Heart right ventricle (tissue), 16 donors: ENCODE results near the gene INHBA. TPM values are rescaled to one million over a fixed set of nuclear protein-coding genes. Genes with fewer than 3 reads are reported as not detected.

Experiments
- ATAC-seq, 8 donors: fragments of 200-7000 bp; cut with Tn5 transposase; one replicate each; pipeline ENCODE4 v1.9.1; 2020; ENCODE audit warnings: mild to moderate bottlenecking in 8 of 8, moderate library complexity in 8 of 8, moderate number of reproducible peaks in 1 of 8
- DNase-seq, 2 donors: peaks; one replicate each; pipeline ENCODE4 v3.0.0-alpha.2; 2020
- H3K27ac ChIP-seq, 10 donors: fragments of 200-600 bp; sonication (generic) in 2 of 10; one replicate each; pipeline versions ENCODE4 v1.5.0 to v1.8.0; 2020 to 2022; ENCODE audit warnings: mild to moderate bottlenecking in 3 of 10
- H3K27me3 ChIP-seq, 7 donors: fragments of 200-600 bp; one replicate each; pipeline ENCODE4 v1.8.0; 2021 to 2022; ENCODE audit warnings: mild to moderate bottlenecking in 2 of 7
- H3K36me3 ChIP-seq, 9 donors: fragments of 200-600 bp; sonication (generic) in 1 of 9; one replicate each; pipeline versions ENCODE4 v1.5.0 to v1.8.0; 2020 to 2022; ENCODE audit warnings: mild to moderate bottlenecking in 2 of 9
- H3K4me1 ChIP-seq, 9 donors: fragments of 200-600 bp; sonication (generic) in 1 of 9; one replicate each; pipeline versions ENCODE4 v1.5.0 to v1.8.0; 2020 to 2022; ENCODE audit warnings: mild to moderate bottlenecking in 4 of 9
- H3K4me3 ChIP-seq, 10 donors: fragments of 200-600 bp; sonication (generic) in 2 of 10; one replicate each; pipeline versions ENCODE4 v1.5.0 to v1.8.0; 2020 to 2022; ENCODE audit warnings: mild to moderate bottlenecking in 7 of 10, moderate library complexity in 2 of 10
- H3K9me3 ChIP-seq, 11 donors: fragments of 200-600 bp in 10 of 11; sonication (generic) in 2 of 11; one replicate each; pipeline versions ENCODE4 v1.5.0 to v1.8.0; 2013 to 2022; ENCODE audit warnings: mild to moderate bottlenecking in 2 of 11, control low read depth in 1 of 11, moderate library complexity in 1 of 11
- WGBS, 2 donors: extraction: QIAGEN DNeasy Blood & Tissue Kit; methylation state at CpG; one replicate each; pipeline ENCODE4 v1.1.7; 2013; ENCODE audit warnings: inconsistent platforms in 1 of 2; 5-methylcytosine and 5-hydroxymethylcytosine counted together
- intact Hi-C, 10 donors: fragments of 100-400 bp; cut with DNase I; formaldehyde crosslinking; loops; one replicate each; pipeline versions ENCODE4 v1.11.1 to v1.14.2; 2022
- polyA plus RNA-seq, 2 donors: library from polyadenylated mRNA; stranded (reverse); fragments of 200-250 nt; gene quantifications; one replicate each; pipeline ENCODE4 v1.2.3, GENCODE V29; 2013
- total RNA-seq, 10 donors: library from RNA; stranded (reverse); fragmentation: NEBNext Ultra II Directional in 3 of 10; extraction: Animal tissue kit (Norgen Biotek cat#: 25700) in 3 of 10; gene quantifications; one replicate each; pipeline versions ENCODE4 v1.2.1 to v1.2.4, GENCODE V29; 2021 to 2023
- TF ChIP-seq, protein P1 (sequence below), 9 donors: fragments of 200-600 bp; sonication (generic) in 2 of 9; IDR thresholded peaks; one replicate each; pipeline versions ENCODE4 v1.5.0 to v1.8.0; 2021 to 2022; ENCODE audit warnings: antibody characterized with exemption in 9 of 9, mild to moderate bottlenecking in 5 of 9, moderate library complexity in 1 of 9
- donor health status: Arrhythmogenic right ventricular cardiomyopathy.
- donor health status: ischemic (EF 13 %, LVEDD 7.1; RV severe dilation, severe dysfunction).
- donor health status: healthy with polysubstance abuse.
- donor health status: DM: no; HTN: yes; CAD: no.
- donor health status: DM: no; HTN: no; CAD: no.
- donor health status: ischemic (EF 25% LVEDD 6.9; RV normal size, moderate dysfunction).
- donor health status: ischemic (EF 25% LVEDD 5.7; RV mildly dilated, moderate dysfunction).
- donor health status: healthy.
- donor health status: DM: yes; HTN: yes; CAD: no.
- donor health status: Ischemic cardiomyopathy.
- donor health status: ischemic (EF 35%, LVEDD 5.7; RV mildly dilated, moderate dysfunction).
- donor health status: nonischemic (EF 11% LVEDD 7.7; RV severe dilation, severe dysfunction).
- donor health status: DM: yes; HTN: yes; CAD: no.
- donor health status: PGD.
- donor health status: ischemic (EF 29% LVEDD 5.4; RV normal size, mild dysfunction).
- donor health status: nonischemic (EF 23%, LVEDD 6.1; RV moderate dilation, normal function).

Gene INHBA
- total and polyA plus RNA-seq, 12 donors: 0.41 to 26.1 (median 3.1) TPM

- intact Hi-C loops: loop anchor here in 4 of 10 donors (5.0 to 10.0 kb wide), 5 partner anchors 649 to 1377 kb away; no protein-coding TSS in a partner anchor
- Histone ChIP-seq H3K27me3 (peaks cover 0 to 17% (median 0%) of the 10 kb centered on the region in 7 donors), H3K9me3 (no peaks in the 10 kb centered on the region), H3K4me1 (peaks cover 0 to 34% (median 12%) of the 10 kb centered on the region in 9 donors), H3K27ac (peak overlapping the region in 6 of 10 donors; percentile 28 to 83 (median 64)), H3K36me3 (no peaks in the 10 kb centered on the region), H3K4me3 (peak overlapping the region in 6 of 10 donors; percentile 19 to 64 (median 49))
- TF ChIP-seq, protein P1, sequence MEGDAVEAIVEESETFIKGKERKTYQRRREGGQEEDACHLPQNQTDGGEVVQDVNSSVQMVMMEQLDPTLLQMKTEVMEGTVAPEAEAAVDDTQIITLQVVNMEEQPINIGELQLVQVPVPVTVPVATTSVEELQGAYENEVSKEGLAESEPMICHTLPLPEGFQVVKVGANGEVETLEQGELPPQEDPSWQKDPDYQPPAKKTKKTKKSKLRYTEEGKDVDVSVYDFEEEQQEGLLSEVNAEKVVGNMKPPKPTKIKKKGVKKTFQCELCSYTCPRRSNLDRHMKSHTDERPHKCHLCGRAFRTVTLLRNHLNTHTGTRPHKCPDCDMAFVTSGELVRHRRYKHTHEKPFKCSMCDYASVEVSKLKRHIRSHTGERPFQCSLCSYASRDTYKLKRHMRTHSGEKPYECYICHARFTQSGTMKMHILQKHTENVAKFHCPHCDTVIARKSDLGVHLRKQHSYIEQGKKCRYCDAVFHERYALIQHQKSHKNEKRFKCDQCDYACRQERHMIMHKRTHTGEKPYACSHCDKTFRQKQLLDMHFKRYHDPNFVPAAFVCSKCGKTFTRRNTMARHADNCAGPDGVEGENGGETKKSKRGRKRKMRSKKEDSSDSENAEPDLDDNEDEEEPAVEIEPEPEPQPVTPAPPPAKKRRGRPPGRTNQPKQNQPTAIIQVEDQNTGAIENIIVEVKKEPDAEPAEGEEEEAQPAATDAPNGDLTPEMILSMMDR (IDR thresholded peaks at IDR 0.05): no peak
- DNase-seq (no peak), ATAC-seq (no peak)
- WGBS, 2 donors: 41 to 53% methylated on average over 13 of the region's 13 CpGs
Observed at GRCh38 chr7:41701068-41701941, 1.6 kb downstream of the INHBA start.

DNA sequence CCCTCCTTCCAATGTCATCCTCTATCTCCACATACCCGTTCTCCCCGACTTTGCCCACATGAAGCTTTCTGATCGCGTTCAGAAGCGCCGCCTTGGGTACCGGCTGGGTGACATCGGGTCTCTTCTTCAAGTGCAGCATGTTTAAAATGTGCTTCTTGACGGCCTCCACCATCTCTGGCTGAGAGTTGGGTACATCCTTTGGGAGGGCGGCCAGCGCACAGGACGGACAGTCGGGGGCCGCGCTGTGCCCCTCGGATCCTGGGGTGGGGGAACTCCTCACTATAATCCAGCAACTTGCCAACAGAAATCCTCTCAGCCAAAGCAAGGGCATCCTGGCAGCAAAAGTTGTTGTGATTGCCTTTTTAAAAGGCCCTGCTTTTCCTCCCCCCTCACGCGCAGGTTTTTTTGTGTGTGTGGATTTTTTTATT lies 2.8 kb downstream of the INHBA start:
- Histone ChIP-seq H3K27ac (peak overlapping the region in 7 of 10 donors; percentile 45 to 88 (median 82)), H3K4me3 (peak overlapping the region in 9 of 10 donors; percentile 15 to 64 (median 56)), H3K27me3 (peaks cover 0 to 20% (median 0%) of the 10 kb centered on the region in 7 donors), H3K36me3 (no peaks in the 10 kb centered on the region), H3K4me1 (peaks cover 0 to 26% (median 6%) of the 10 kb centered on the region in 9 donors), H3K9me3 (no peaks in the 10 kb centered on the region)
- ATAC-seq: no peak
- WGBS, 2 donors: 6 to 13% methylated on average over 18 of the region's 18 CpGs
- intact Hi-C loops: loop anchor here in 4 of 10 donors (5.0 to 10.0 kb wide), 5 partner anchors 648 to 1375 kb away; no protein-coding TSS in a partner anchor
- no peak for DNase-seq
- TF ChIP-seq, protein P1 (IDR thresholded peaks at IDR 0.05): no peak

GRCh38 chr7:41699516-41699915 lies 3.4 kb downstream of the INHBA start:
- peaks cover 0 to 27% (median 10%) of the 10 kb centered on the region in 9 donors for H3K4me1 ChIP-seq
- DNase-seq: no peak

More at GRCh38 chr7:41699516-41699915, 3.4 kb downstream of the INHBA start:
- peaks cover 0 to 20% (median 0%) of the 10 kb centered on the region in 7 donors for H3K27me3 ChIP-seq
- ATAC-seq: peak in 4 of 8 donors; percentile 14 to 47 (median 28)
- WGBS, 2 donors: 5 to 6% methylated on average over 12 of the region's 12 CpGs
- H3K4me3 ChIP-seq: peak overlapping the region; percentile 15 to 64 (median 52)
- intact Hi-C loops: loop anchor here in 4 of 10 donors (5.0 to 10.0 kb wide), 4 partner anchors 652 to 1375 kb away; no protein-coding TSS in a partner anchor
- no peaks in the 10 kb centered on the region for H3K9me3 ChIP-seq
- peak overlapping the region in 8 of 10 donors; percentile 5 to 88 (median 79) for H3K27ac ChIP-seq
- TF ChIP-seq, protein P1 (IDR thresholded peaks at IDR 0.05): no peak
- no peaks in the 10 kb centered on the region for H3K36me3 ChIP-seq
